ENCODE data around the gene YDJC.
"Not testable (repeated sequence)": the region's sequence is repeated elsewhere in the genome, so short reads cannot be mapped to it uniquely, and the experiment has no call there.

YDJC gene

DNA sequence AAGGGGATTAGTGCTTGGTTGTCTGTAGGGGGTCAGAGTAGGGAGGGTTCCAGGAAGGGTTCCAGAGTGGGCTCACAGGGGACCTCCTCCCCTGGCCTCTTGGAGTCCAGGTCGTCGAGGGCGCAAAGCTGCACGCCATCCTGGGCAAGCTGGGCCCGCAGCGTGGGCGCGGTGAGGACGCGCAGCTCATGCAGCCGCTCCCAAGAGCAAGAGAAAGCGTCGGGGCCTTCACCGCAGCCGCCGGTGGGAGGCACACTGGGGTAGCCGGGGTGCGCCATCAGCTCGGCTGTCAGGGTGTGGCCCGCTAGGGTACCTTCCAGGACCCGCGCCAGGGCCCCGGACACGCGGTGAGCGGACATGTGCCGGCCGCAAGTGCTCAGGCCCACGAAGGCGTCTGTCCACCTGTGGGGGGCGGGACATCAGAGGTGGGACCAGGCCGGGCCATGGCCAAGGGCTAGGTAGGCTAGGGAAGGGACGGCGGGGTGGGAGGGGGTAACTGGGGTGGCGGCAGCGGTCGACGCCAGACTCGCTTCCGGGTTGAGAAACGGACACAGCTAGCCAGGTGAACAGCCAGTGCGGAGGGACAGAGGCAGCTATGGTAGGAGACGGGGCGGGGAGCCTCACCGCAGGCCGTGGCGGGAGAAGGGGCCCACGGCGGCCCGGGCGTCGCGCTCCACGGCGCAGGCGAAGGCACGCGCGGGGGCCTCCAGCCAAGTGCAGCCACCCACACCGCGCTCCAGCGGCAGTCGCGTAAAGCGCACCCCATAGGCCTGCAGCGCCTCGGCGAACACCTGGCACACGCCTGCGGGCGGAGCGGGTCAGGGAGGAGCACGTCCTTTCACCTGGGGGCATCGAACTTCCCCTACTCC is 1.2 kb downstream of the YDJC start:
- peak; percentile 23 for DNase-seq

DNA sequence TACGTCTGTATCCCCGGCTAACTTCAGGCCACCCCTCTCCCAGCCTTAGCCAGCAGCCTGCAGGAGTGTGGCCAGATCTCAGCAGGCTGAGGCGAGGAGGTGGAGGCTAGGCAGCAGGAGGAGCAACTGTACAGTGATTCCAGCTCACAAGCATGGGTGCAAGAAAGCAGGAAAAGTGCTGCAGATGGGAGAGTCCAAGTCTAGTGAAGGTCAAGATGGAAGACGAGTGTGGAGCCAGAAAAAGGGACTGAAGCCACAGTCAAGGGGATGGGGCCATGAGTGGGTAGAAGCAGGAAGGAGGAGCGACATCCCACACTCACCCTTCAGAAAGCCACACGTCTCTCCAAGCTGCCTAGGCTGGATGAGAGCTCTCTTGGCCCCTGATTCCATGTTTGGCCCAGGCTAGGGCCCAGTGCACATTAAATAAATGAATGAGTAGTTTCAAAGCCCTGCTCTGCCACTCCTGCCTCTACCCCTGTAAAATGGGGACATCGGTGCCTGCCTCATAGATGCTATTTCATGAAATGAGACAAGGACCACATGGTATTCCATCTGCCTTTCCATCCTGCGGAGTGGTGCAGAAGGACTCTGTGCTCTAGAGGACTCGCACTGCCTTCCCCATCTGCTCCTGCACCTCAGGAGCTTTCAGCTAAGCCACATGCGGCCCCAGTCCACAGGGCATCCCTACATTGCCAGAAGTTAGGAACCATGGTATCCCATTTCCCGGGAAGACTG is 2.9 kb downstream of the YDJC start:
- no peak for DNase-seq

DNA sequence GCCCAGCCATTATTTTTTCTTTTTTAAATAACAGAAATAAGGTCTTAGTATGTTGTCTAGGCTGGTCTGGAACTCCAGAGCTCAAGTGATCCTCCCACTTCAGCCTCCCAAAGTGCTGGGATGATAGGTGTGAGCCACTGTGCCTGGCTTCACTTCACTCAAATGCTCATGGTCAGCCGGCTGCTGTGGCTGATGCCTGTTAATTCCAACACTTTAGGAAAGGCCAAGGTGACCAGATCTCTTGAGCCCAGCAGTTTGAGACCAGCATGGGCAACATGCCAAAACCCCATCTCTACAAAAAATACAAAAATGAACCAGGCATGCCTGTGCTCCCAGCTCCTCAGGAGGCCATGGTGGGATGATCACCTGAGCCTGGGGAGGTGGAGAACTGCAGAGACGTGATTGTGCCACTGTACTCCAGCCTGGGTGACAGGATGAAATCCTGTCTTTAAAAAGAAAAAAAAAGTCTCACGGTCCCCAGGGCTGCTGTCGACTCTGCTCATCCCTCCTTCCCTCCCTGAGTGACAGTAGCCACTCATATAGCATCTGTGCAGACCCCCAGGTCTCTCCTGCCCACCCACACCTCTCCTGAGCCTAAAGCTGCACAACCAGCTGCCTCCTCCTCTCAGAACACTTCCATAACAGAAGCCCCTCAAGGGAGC is 3.6 kb downstream of the YDJC start:
- no peak for DNase-seq

DNA sequence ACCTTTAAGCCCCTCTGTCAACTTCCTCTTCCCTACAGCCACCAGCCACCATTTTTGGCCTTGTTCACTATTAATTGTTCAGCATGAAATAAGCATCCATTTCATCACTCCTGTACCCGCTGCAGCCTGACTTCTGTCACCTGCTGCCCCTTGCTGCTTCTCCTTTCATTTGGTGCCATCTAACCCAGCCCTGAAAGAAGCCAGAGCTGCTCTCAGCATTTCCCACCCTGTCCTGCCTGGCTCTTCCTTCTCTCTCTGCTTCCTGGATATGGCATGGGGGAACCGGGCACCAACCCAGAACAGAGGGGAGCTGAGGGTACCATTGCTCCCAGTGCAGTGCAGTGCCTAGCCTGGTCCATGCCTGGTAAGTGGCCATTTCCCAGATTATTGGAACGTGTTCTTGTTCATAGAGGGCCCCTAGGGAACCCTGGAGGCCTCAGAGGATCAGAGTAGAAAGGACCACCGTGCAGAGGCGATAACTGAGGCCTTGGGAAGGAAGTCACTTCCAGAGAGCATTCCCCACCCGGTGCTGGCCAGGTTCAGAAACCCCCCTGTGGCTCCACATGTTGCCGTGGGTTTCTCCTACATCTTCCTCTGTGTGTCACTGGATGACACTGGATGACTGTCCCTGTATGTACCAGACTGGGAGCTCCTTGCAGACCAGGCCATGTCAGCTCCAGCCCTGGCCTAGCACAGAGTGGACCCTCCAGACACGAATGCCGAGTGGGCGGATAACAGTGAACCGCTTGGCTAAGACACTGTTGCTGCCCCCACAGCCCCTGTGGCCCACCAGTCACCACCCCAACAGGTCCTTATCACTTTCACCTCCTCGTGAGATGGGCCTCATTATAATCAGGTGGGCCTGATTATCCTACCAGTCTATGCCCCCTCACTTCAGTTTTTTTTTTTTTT is 4.7 kb downstream of the YDJC start:
- no peak for DNase-seq

DNA sequence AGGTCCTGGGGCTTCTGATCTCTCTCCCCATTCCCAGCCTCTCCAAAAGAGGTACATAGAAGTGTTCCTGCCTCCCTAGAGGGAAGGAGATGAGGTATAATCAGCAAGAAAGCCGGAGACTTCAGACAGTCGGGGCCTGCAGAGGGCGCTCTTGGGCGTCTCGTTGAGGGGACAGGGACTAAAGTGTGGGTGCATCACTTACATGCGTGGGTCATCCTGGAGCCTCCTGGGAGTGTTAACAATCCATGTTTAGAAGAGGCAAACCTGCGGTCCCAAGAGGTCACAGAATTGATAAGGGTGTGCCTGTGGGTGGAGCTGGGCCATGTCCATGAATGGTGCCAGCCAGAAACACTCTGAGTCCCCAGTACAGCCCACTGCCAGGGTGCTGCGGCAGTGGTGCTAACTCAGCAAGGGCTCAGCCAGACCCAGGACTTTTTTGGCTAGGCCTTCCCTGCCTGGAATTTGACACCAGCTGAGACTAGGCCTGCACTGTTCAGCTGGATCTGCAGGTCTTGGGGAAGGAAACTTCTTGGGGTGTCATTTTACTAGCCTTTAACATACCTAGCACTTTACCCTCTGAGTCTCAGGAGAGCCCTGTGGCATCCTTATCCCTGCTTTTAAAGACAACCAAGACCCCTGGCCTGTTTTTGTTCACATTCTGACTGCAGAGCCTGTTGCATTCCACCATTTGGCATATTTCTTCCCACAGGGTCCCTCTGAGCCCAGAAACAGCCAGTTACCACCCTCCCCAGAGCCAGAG is 5.5 kb downstream of the YDJC start:
- peak; percentile 77 for DNase-seq

DNA sequence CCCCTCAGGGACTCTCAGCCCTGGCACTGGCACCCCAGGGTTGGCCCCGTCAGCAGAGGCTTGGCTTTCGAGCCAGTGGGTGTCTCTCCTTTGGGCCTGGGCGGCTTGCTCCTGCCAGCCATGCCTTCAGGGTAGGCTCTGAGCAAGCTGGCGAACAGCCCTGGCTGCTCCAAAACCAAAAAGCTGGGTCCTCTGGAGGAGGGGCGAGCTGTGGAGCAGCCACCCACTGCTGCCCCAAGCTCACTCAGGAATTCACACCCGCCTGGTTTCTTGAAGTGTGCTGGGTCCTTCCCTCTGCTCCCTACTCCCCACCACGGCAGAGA is 6.2 kb downstream of the YDJC start:
- no peak for DNase-seq

DNA sequence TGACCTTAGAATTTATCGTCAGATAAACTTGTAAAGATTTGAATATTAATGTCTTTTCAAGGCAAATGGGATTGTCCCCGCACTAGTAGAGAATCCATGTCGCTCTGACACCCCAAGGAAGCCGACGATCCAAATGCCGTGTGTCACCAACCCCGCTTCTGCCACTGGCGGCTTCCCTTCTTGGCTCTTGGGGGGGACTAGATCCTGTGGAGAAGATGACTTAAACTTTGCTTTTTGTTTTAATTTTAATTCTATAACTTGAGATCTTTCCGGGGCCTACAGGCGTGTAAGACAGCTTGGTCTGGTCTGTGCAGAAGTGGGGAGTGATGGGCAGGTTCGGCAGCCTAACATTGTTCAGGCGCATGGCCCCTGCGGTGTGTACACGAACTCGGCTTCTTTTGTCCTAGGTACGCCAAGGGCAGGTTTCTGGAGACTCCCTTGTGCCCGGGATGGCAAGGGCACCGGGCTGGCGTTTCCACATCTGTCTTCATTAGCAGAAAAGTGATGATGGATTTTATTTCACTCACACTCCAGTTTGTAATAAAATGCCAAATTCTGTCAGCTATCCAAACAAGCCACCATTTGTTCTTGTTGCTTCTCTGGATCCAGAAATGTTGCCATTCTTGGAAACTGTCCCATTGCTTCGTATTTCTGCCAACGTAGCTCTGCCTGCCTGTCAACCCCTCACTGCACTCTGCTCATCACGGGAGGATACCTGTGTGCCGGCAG is 6.7 kb downstream of the YDJC start:
- DNase-seq: no peak

DNA sequence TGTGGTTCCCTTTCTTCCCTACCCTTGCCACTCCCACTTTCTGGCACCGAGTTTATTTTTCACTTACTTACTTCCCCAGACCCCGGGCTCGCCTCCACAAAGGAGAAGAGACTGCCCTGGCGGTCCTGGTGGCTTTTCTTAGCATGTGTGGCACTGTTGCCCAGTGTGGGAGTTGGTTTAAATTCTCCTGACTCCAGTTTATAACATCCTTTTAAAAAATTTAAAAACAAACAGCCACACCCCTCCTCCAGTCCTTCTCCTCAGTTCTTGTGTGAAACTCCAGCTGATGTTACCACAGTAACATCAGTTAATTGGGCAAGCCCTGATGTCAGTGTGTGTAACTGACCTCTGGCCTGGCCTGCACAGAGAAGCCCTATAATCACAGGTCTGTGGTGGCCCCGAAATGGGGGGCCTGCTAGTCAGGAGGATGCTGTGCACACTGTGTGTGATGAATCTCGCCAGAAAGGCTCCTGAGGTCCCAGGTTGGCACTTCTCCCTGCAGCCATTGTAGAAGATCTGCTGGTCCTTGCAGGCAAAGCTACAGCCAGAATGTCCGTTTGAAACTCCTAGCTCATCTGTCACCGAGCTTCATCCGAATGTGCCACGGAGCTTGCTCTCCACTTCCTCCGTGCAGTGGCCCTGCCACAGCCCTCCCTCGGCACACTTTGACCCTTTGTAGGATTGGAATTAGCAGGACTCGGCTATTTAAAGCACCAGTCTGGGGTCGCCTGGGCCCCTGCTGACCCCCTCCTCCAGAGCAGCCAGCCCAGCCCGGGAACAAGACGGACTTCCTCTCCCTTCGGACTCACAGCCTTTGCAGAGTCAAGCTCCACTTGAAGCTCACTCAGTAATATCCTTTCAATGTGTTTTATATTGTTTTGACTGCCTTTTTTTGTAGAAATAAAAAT is 7.6 kb downstream of the YDJC start:
- DNase-seq: no peak

DNA sequence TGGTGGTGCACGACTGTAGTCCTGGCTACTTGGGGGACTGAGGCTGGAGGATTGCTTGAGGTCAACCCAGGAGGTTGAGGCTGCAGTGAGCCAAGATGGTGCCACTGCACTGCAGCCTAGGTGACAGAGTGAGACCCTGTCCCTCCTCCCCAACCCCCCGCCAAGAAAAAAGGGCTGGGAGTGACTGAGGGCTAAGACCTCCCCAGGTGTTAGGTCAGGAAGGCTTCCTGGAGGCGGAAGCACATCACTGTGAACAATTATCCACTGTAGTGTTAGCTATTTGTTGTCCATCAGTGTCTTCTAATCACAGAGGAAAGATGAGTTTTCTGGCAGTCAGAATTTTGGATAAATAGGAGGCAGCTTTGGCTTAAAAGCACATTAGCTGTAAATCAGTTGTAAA is 8.8 kb downstream of the YDJC start:
- no peak for DNase-seq

DNA sequence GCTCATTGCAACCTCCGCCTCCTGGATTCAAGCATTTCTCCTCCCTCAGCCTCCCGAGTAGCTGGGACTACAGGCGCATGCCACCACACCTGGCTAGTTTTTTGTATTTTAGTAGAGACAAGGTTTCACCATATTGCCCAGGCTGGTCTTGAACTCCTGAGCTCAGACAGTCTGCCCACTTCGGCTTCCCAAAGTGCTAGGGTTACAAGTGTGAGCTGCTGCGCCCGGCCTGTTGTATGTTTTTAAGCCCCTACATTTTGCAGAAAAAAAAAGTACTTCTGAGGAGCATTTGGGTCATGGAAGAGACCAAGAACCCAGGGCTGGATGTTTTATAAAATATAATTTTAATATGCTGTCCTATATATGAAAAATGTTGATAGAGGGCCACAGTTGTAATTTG is 12.5 kb downstream of the YDJC start:
- not testable (repeated sequence) for DNase-seq

DNA sequence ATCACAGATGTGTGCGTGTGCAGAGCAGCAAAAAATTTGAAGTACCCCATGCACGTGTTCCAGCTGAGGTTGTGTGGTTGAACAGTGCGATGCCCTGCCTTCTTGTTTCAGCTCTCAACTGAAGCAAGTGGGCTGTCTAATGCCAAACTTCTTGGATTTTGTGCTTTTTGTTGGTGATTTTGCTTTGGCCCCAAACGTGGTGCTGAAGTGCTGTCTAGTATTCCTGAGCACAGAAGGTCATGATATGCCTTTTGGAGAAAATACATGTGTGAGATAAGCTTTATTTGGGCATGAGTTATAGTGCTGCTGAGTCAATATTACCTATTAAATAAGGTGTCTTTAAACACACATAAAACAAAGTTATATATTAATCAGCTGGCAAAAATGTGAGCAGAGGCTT is 14.1 kb downstream of the YDJC start:
- DNase-seq: no peak

DNA sequence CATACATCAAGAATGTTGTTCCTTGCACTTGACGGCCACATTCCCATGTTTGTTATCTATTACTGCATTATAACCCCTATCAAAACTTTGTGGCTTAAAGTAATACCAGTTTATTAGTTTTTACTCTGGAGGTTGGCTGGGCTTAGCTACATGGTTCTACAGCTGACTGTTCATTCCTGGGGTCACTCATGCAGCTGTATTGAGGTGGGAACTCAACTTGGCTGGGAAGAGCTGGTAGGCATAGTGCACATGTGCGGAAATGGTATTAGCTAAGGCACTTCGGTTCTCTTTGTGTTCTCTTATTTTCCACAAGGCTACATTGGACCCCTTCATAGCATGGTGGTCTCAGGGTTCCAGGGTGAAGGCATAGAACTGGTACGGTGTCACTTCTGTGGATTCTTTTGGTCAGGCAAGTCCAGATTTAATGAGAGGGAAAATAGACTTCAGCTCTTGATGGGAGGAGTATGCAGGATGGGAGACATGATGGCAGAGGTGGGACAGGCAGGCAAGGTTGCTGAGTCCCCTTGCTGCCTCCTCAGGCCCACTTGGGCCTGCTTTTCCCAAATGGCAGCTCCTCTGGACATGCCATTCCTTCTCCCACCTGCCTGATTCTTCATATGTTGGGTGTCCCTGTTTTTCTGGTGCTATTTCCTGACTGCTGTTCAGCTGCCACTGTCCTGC is 16.1 kb downstream of the YDJC start:
- no peak for DNase-seq

DNA sequence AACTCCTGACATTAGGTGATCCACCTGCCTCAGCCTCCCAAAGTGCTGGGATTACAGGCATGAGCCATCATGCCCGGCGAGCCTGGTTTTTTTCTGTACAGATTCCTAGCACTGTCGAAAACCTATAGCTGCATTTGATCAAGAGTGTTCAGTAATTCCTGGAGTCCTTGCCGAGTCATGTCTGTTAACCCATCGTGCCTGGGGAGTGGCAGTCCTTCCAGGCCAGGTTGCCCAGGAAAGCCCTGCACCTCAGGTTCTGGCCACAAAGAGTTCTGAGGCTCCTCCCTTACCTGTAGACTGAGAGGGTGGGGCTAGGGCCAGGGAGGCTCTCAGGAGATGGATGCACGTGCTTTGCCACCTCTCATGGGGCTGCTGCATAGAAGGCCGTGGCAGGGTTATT is 17.0 kb downstream of the YDJC start:
- DNase-seq: no peak

DNA sequence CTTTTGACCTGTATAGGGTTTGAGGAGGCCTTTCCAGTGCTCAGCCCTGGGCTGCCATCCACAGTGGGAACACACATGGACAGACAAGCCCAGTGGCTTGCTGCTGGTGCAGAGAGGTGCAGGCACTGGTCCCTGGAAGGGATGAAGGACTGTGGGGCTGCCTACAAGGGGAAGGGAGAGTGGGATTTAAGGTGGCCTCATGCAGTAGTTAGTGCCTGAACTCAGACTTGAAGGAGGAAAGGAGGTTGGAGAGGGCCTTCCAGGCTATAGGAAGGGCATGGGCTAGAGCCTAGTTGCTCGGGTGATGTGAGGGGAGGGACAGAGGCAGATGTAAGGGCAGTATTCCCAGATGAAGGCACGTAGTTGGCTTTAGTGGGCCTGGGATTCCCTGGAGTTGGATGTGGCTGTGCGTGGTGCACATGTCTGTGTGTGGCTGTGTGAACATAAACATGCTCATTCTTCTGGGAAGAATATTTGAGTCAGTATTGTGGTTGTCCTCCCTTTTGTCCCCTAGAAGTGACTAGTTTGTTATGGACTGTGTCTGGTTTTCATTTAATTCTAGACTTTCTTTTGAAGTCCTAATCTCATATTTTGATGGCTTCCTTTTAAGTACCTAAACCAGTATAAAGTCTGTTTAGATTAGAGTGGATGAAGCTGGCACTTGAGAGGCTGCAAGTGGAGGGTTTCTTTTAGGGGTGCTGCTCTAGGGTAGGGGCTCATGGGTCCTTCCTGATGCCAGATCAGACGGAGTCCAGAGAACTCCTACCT is 18.4 kb downstream of the YDJC start:
- no peak for DNase-seq

DNA sequence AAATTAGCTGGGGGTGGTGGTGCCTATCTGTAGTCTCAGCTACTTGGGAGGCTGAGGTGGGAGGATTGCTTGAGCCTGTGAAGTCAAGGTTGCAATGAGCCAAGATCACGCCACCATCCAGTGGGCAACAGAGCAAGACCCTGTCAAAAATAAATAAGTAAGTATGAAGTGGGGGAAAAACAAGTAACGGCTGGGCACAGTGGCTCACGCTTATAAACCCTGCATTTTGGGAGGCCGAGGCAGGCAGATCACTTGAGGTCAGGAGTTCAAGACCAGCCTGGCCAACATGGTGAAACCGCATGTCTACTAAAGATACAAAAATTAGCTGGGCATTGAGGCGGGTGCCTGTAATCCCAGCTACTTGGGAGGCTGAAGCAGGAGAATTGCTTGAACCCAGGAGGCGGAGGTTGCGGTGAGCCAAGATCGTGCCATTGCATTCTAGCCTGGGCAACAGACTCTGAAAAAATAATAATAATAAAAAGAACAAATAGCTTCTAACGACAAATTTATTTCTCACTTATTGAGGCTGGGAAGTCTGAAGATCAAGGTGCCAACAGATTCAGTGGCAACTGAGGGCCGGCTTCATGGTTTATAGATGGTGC is 20.2 kb downstream of the YDJC start:
- not testable (repeated sequence) for DNase-seq

DNA sequence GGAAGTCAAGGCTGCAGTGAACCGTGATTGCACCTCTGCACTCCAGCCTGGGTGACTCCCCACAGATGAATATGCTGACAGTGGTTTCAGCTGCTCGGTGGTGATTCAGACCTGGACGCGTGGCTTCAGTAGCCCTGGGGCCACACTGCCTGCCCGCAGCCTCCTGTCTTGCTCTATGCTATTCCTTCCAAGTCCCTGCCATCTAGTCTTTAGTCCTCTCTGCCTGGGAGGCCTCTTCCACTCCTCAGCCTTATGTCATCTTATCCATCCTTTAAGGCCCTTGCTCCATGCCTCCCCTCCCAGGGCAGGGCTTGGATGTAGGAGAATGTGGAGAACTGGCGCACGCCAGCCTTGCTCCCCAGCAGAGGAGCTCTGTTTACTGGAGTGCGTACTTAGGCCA is 23.0 kb downstream of the YDJC start:
- no peak for DNase-seq

DNA sequence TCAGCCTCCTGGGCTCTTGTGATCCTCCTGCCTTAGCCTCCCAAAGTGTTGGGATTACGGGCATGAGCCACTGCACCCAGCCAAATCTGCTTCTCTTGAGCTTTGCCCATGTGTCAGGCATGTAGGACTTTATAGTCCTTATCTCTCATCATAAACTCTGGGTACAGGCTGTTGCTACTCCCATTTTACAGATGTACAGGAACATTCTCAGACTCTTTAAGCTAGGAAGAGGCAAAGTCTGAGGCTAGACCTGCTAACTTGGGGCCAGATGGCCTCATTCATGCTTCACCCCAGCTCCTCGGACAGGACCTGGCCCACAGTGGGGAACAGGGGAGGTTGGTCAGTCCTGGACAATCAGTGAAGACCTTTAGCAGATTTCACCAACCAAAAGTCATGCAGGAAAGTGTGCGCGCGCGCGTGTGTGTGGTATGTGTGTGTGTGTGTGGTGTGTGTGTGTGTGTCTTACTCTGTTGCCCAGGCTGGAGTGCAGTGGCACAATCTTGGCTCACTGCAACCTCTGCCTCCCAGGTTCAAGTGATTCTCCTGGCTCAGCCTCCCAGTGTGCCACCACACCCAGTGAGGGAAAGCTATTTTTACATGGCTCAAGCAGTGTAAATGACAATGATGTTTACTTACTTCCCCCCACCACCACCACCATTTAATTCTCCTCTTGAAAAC is 23.8 kb downstream of the YDJC start:
- no peak for DNase-seq

DNA sequence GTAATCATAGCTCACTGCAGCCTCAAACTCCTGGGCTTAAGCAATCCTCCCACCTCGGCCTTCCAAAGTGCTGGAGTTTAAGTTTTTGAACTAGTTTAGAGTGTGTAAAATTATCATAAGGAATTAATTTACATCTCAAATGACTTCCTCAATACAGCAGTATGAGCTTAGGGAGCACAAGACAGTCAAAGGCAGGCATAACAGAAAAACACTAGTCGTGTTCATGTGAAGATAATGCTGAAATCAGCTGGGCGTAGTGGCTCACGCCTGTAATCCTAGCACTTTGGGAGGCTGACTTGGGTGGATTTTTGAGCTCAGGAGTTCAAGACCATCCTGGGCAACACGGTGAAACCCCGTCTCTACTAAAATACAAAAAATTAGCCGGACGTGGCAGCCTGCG is 25.8 kb downstream of the YDJC start:
- DNase-seq: no peak
